Stomach smooth muscle (tissue), 2 donors: Measurements from ENCODE around the gene MIER1.
"Not testable (repeated sequence)": the region's sequence is repeated elsewhere in the genome, so short reads cannot be mapped to it uniquely, and the experiment has no call there.

Experiments
- H3K27ac ChIP-seq: one replicate; pipeline ENCODE4 v1.7.0; 2013; ENCODE audit warnings: mild to moderate bottlenecking, low read length, inconsistent platforms
- H3K27me3 ChIP-seq, 2 donors: one replicate each; pipeline ENCODE4 v1.7.0; 2013; ENCODE audit warnings: low read length in 2 of 2; ENCODE audit not compliant: insufficient read depth in 2 of 2, control insufficient read depth in 1 of 2
- H3K36me3 ChIP-seq, 2 donors: one replicate each; pipeline ENCODE4 v1.7.0; 2013; ENCODE audit warnings: low read length in 2 of 2; ENCODE audit not compliant: control insufficient read depth in 2 of 2, insufficient read depth in 2 of 2
- H3K4me1 ChIP-seq: one replicate; pipeline ENCODE4 v1.7.0; 2013; ENCODE audit warnings: low read length; ENCODE audit not compliant: control insufficient read depth, insufficient read depth
- H3K4me3 ChIP-seq, 2 donors: one replicate each; pipeline ENCODE4 v1.7.0; 2013; ENCODE audit warnings: low read length in 2 of 2
- H3K9ac ChIP-seq, 2 donors: one replicate each; pipeline ENCODE4 v1.7.0; 2013; ENCODE audit warnings: low read length in 2 of 2, mild to moderate bottlenecking in 1 of 2
- H3K9me3 ChIP-seq, 2 donors: one replicate each; pipeline ENCODE4 v1.7.0; 2013; ENCODE audit warnings: low read length in 2 of 2; ENCODE audit not compliant: control insufficient read depth in 2 of 2
- donor health status: healthy.
- donor health status: Pancreatic carcinoma.

Gene MIER1

GRCh38 chr1:66924756-66925557, at the start of gene MIER1, which contains the start of gene DNAI4:
Gene MIER1, plus strand, starts transcription at chr1:66924990. Its CDS starts 39 bp downstream, at chr1:66925029.
Gene DNAI4, minus strand, starts transcription at chr1:66924856. Its CDS starts 25 bp downstream, at chr1:66924831.
- peaks cover 11% of the 10 kb centered on the region for H3K4me1 ChIP-seq
- H3K9ac ChIP-seq, result peak within 1 kb of the TSS; percentile 90
- H3K36me3 ChIP-seq, result peaks cover 0 to 2% of the 10 kb centered on the region in 2 donors
- H3K27ac ChIP-seq, result peak within 1 kb of the TSS; percentile 84
- H3K4me3 ChIP-seq, result peak within 1 kb of the TSS; percentile 92 to 94
- no peaks in the 10 kb centered on the region for H3K27me3 ChIP-seq
- no peaks in the 10 kb centered on the region for H3K9me3 ChIP-seq

- Histone ChIP-seq H3K4me3 (no peak overlapping the region), H3K9me3 (peaks cover 0 to 2% of the 10 kb centered on the region in 2 donors), H3K4me1 (no peaks in the 10 kb centered on the region), H3K9ac (no peak overlapping the region), H3K27me3 (no peaks in the 10 kb centered on the region), H3K36me3 (no peaks in the 10 kb centered on the region), H3K27ac (no peak overlapping the region)
These were observed 48.1 kb upstream of the MIER1 start for GRCh38 chr1:66876664-66877063.

- Histone ChIP-seq H3K9me3 (no peaks in the 10 kb centered on the region), H3K4me1 (no peaks in the 10 kb centered on the region), H3K27me3 (no peaks in the 10 kb centered on the region), H3K4me3 (no peak overlapping the region), H3K9ac (no peak overlapping the region), H3K27ac (no peak overlapping the region), H3K36me3 (no peaks in the 10 kb centered on the region)
These were observed 35.8 kb upstream of the MIER1 start for GRCh38 chr1:66889030-66889429.

- Histone ChIP-seq H3K9me3 (no peaks in the 10 kb centered on the region), H3K9ac (no peak overlapping the region), H3K27ac (no peak overlapping the region), H3K4me1 (no peaks in the 10 kb centered on the region), H3K27me3 (no peaks in the 10 kb centered on the region), H3K4me3 (no peak overlapping the region), H3K36me3 (no peaks in the 10 kb centered on the region)
These were observed 34.2 kb upstream of the MIER1 start for GRCh38 chr1:66890621-66891020.

- Histone ChIP-seq H3K36me3 (no peaks in the 10 kb centered on the region), H3K27ac (no peak overlapping the region), H3K4me3 (no peak overlapping the region), H3K4me1 (no peaks in the 10 kb centered on the region), H3K9me3 (no peaks in the 10 kb centered on the region), H3K27me3 (no peaks in the 10 kb centered on the region), H3K9ac (no peak overlapping the region)
These were observed 31.1 kb upstream of the MIER1 start for GRCh38 chr1:66893712-66894111.

- not testable (repeated sequence) for H3K4me1 ChIP-seq, H3K27ac ChIP-seq, H3K27me3 ChIP-seq, H3K4me3 ChIP-seq, H3K9me3 ChIP-seq, H3K36me3 ChIP-seq, H3K9ac ChIP-seq
These were observed 9.6 kb upstream of the MIER1 start for GRCh38 chr1:66915203-66915602.

- Histone ChIP-seq H3K27me3 (no peaks in the 10 kb centered on the region), H3K9me3 (no peaks in the 10 kb centered on the region), H3K9ac (no peak overlapping the region), H3K36me3 (peaks cover 0 to 2% of the 10 kb centered on the region in 2 donors), H3K4me1 (no peaks in the 10 kb centered on the region), H3K4me3 (no peak overlapping the region), H3K27ac (no peak overlapping the region)
These were observed 8.5 kb upstream of the MIER1 start for GRCh38 chr1:66916320-66916719.

- no peak overlapping the region for H3K27ac ChIP-seq
- no peaks in the 10 kb centered on the region for H3K4me1 ChIP-seq
- peaks cover 0 to 2% of the 10 kb centered on the region in 2 donors for H3K36me3 ChIP-seq
- H3K27me3 ChIP-seq, result no peaks in the 10 kb centered on the region
- H3K9me3 ChIP-seq, result no peaks in the 10 kb centered on the region
- no peak overlapping the region for H3K4me3 ChIP-seq
- no peak overlapping the region for H3K9ac ChIP-seq
These were observed 7.3 kb upstream of the MIER1 start for GRCh38 chr1:66917476-66917875.

- Histone ChIP-seq H3K9me3 (no peaks in the 10 kb centered on the region), H3K27ac (no peak overlapping the region), H3K9ac (no peak overlapping the region), H3K36me3 (peaks cover 0 to 2% of the 10 kb centered on the region in 2 donors), H3K27me3 (no peaks in the 10 kb centered on the region), H3K4me1 (peaks cover 7% of the 10 kb centered on the region), H3K4me3 (no peak overlapping the region)
These were observed 5.7 kb upstream of the MIER1 start for GRCh38 chr1:66919063-66919462.

GRCh38 chr1:66919828-66920227, 5.0 kb upstream of the MIER1 start:
- no peak overlapping the region for H3K9ac ChIP-seq
- peaks cover 0 to 2% of the 10 kb centered on the region in 2 donors for H3K36me3 ChIP-seq
- no peaks in the 10 kb centered on the region for H3K27me3 ChIP-seq
- H3K9me3 ChIP-seq, result no peaks in the 10 kb centered on the region
- H3K4me3 ChIP-seq, result no peak overlapping the region
- no peak overlapping the region for H3K27ac ChIP-seq
- H3K4me1 ChIP-seq, result peaks cover 7% of the 10 kb centered on the region

- H3K36me3 ChIP-seq, result peaks cover 0 to 2% of the 10 kb centered on the region in 2 donors
- H3K4me3 ChIP-seq, result no peak overlapping the region
- H3K27me3 ChIP-seq, result no peaks in the 10 kb centered on the region
- H3K9me3 ChIP-seq, result no peaks in the 10 kb centered on the region
- H3K27ac ChIP-seq, result no peak overlapping the region
- H3K9ac ChIP-seq, result no peak overlapping the region
- H3K4me1 ChIP-seq, result peaks cover 7% of the 10 kb centered on the region
These were observed 4.2 kb upstream of the MIER1 start for GRCh38 chr1:66920543-66920942.
